Measurements from ENCODE around the gene UNCX.

Gene UNCX

DNA sequence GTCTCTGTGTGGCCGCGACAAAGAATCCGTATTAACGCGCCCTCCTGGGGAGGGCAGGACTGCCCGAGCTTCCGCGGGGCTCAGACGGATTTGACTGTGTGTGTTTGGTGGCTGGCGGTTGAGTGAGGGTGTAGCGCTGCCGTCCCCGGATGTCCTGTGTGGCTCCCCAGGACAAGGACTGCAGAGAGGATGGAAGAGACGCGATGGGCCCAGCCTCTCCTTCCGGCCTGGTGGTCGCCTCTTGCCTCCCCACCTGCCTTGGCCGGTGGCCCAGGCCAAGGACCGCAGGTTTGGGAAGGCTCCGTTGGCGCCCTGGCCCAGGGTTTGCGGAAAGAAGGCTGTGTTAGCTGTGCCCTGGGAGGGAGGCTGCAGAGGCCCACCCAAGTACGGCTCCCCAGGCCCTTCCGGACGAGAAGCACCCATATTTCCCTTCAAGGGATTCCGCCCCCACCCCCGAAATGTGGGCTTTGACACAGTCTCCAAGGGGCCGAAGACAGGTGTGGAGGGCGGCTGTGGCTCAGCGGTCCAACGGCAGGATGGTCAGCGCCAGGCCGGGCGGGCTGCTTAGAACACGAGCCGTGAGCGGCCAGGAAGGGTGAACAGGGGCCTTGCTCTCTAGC, 2.3 kb downstream of the UNCX start:
- no peaks in the 10 kb centered on the region for H3K9me3 ChIP-seq
- peaks cover 96% of the 10 kb centered on the region for H3K27me3 ChIP-seq
- TF ChIP-seq CTCF (IDR thresholded peaks at IDR 0.05; ENCODE audit: low read depth, low read length): no peak
- no peak overlapping the region for H3K4me3 ChIP-seq (ENCODE audit: low read depth, low read length)
- peak; percentile 7 for DNase-seq
- no peaks in the 10 kb centered on the region for H3K36me3 ChIP-seq
- H3K4me1 ChIP-seq: no peaks in the 10 kb centered on the region

GRCh38 chr7:1235501-1236131, 2.9 kb downstream of the UNCX start:
- no peaks in the 10 kb centered on the region for H3K4me1 ChIP-seq

GRCh38 chr7:1236132-1236661, 3.5 kb downstream of the UNCX start:
- Histone ChIP-seq H3K4me1 (no peaks in the 10 kb centered on the region), H3K27me3 (peaks cover 98% of the 10 kb centered on the region), H3K36me3 (no peaks in the 10 kb centered on the region), H3K4me3 (ENCODE audit: low read depth, low read length) (no peak overlapping the region), H3K9me3 (no peaks in the 10 kb centered on the region)
- TF ChIP-seq CTCF (IDR thresholded peaks at IDR 0.05; ENCODE audit: low read depth, low read length): no peak
- DNase-seq: no peak

More at GRCh38 chr7:1235501-1236131, 2.9 kb downstream of the UNCX start:
- peak; percentile 16 for DNase-seq
- no peaks in the 10 kb centered on the region for H3K9me3 ChIP-seq
- peaks cover 98% of the 10 kb centered on the region for H3K27me3 ChIP-seq
- H3K36me3 ChIP-seq: no peaks in the 10 kb centered on the region
- H3K4me3 ChIP-seq (ENCODE audit: low read depth, low read length): no peak overlapping the region
- no peak for TF ChIP-seq CTCF (IDR thresholded peaks at IDR 0.05; ENCODE audit: low read depth, low read length)

DNA sequence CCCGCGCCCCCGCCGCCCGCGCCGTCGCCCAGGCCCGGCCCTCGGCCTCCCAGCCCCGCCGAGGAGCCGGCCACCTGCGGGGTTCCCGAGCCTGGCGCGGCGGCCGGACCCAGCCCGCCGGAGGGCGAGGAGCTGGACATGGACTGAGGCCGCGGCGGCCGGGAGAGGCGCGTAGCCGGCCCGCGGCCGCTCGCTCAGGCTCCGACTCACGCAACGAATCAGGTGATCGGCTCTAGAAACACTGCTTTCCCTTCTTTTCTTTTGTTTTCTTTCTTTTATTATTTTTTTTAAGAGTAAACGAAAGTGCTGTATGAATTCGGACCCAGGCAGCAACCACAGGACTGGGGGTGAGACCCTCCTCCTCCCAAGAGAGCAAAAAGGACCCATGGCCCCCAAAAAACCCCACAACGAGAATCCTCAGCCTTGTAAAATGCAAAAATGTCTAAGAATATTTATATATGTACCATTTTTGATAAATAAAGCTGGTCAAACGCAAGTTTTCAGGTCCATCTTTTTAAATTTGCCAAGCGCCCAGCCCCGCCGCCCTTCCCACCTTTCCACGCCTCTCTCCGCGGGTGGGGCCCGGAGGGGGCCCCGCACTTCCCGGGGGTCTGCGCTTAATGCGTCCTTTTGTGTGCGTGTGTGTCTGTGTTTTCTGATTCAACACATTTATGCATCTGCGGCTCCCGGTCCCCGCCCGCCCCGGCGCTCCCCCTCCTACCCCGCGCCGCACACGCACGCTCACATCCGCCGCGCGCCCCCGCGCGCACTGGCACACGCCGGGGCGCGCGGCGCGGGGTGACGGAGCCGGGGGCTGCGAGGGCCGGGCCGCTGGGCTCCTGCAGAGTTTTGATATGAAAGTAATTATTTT, 4.4 kb downstream of the UNCX start:
- TF ChIP-seq CTCF (IDR thresholded peaks at IDR 0.05; ENCODE audit: low read depth, low read length): no peak
- Histone ChIP-seq H3K4me1 (no peaks in the 10 kb centered on the region), H3K36me3 (no peaks in the 10 kb centered on the region), H3K9me3 (no peaks in the 10 kb centered on the region), H3K4me3 (ENCODE audit: low read depth, low read length) (no peak overlapping the region), H3K27me3 (peaks cover 98% of the 10 kb centered on the region)
- DNase-seq: no peak

DNA sequence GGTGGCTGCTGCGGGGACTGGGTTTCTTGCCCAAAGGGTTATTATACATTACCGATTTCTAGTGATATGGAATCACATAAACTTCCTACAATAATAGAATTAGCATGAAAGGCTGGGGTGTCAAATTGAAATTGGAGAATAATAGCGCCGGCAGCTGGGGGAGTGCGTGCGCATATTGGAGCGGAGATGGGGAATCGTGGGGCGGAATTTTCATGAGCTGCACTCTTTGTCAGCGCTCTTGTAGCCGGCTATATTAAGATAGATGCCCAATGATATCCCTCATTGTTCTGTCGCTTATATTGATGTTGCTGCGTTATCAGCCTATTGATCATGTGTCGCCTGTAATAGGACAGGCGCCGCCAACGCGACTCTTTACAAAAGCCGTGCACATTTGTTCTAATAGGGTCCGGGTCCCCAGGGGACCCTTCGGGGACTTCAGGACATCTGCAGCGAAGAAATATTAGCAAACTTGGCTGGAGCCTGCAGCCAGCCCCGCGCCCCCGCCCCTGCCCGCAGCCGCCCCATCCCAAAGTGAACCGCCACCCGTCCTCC, 5.1 kb downstream of the UNCX start:
- DNase-seq: no peak
- H3K27me3 ChIP-seq: peaks cover 100% of the 10 kb centered on the region
- no peak for TF ChIP-seq CTCF (IDR thresholded peaks at IDR 0.05; ENCODE audit: low read depth, low read length)
- no peaks in the 10 kb centered on the region for H3K36me3 ChIP-seq
- H3K9me3 ChIP-seq: no peaks in the 10 kb centered on the region
- H3K4me3 ChIP-seq (ENCODE audit: low read depth, low read length): no peak overlapping the region
- H3K4me1 ChIP-seq: no peaks in the 10 kb centered on the region

Measured in BE2C (cell line).